Measurements from ENCODE around the gene ZFAND3.

The ZFAND3 gene

DNA sequence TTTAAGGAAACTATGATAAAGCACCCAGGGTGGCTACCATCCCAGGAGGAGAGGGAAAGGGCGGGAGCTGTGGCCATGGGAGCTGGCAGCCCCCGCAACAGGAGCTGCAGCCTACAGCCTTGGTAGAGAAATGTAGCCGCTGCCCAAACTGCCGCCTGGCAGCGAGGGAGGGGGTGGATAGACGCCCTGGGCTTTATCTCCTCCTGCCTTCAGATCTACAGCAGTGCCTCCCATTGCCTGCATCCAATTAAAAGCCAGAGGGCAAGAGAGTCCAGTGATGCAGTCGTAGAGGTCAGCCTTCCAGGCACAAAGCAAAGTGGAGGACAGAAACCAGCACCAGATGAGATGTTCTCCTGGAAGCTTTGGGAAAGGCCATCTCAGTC, 35.0 kb upstream of the ZFAND3 start:
- Histone ChIP-seq H3K36me3 (ENCODE audit: insufficient read depth, low read length) (no peaks in the 10 kb centered on the region), H3K79me2 (ENCODE audit: insufficient read depth, low read length) (no peaks in the 10 kb centered on the region), H3K4me2 (ENCODE audit: low read length) (no peak overlapping the region), H4K20me1 (ENCODE audit: insufficient read depth, low read length) (no peaks in the 10 kb centered on the region), H2AFZ (ENCODE audit: low read length) (no peak overlapping the region), H3K27ac (ENCODE audit: low read depth, low read length, poor library complexity, severe bottlenecking) (no peak overlapping the region), H3K4me1 (ENCODE audit: insufficient read depth, low read length, severe bottlenecking) (peaks cover 10% of the 10 kb centered on the region), H3F3A (ENCODE audit: insufficient read depth, low read length) (no peaks in the 10 kb centered on the region), H3K4me3 (ENCODE audit: low read depth, low read length, poor library complexity, severe bottlenecking) (no peak overlapping the region), H3K27me3 (ENCODE audit: insufficient read depth, low read length) (0 out of 2 replicates have a peak, but pooled peaks cover 6% of the 10 kb centered on the region), H3K9me3 (ENCODE audit: low read length) (no peaks in the 10 kb centered on the region), H3K9ac (ENCODE audit: low read length) (no peak overlapping the region), H3K9me2 (ENCODE audit: low read depth, low read length) (no peaks in the 10 kb centered on the region)
- TF ChIP-seq EZH2 (IDR thresholded peaks at IDR 0.05; ENCODE audit: borderline replicate concordance, low read length) (no peak), CTCF (IDR thresholded peaks at IDR 0.05; ENCODE audit: low read length) (no peak)

DNA sequence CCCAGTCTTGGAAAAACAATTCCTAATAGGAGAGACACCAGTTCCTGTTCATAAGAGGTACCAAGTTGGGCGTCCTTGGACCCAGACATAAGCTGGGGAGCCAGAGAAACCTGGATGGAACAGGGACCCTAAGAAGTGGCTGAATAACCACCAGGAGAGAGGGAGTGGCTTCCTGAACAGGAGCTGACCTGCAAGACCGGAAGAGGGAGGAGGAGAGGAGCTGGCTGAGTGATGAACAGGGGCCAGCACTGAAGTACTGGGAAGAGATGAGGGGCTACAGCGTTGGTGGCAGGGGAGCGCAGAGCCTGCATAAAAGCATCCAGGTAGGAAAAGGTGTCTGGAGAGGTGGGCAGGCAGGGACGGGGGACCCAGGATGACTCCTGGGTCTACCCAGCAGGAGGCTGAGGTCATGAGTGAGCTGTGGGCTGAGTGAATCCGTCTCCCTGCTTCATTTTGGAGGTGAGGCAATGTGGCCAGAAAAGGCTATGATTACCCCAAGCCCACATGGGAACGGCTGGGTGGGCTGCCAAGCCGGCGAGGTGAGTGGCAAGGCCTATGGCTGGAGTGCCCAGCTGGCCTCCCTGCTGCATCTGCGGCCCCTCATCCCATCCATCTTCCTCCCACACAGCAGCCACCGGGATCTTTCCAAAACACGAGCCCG, 34.4 kb upstream of the ZFAND3 start:
- Histone ChIP-seq H3K9me2 (ENCODE audit: low read depth, low read length) (no peaks in the 10 kb centered on the region), H3K4me3 (ENCODE audit: low read depth, low read length, poor library complexity, severe bottlenecking) (no peak overlapping the region), H3K4me1 (ENCODE audit: insufficient read depth, low read length, severe bottlenecking) (peaks cover 10% of the 10 kb centered on the region), H3K9me3 (ENCODE audit: low read length) (no peaks in the 10 kb centered on the region), H3K27me3 (ENCODE audit: insufficient read depth, low read length) (0 out of 2 replicates have a peak, but pooled peaks cover 6% of the 10 kb centered on the region), H3K79me2 (ENCODE audit: insufficient read depth, low read length) (no peaks in the 10 kb centered on the region), H3K9ac (ENCODE audit: low read length) (no peak overlapping the region), H3K4me2 (ENCODE audit: low read length) (no peak overlapping the region), H4K20me1 (ENCODE audit: insufficient read depth, low read length) (no peaks in the 10 kb centered on the region), H2AFZ (ENCODE audit: low read length) (no peak overlapping the region), H3K36me3 (ENCODE audit: insufficient read depth, low read length) (no peaks in the 10 kb centered on the region), H3K27ac (ENCODE audit: low read depth, low read length, poor library complexity, severe bottlenecking) (no peak overlapping the region), H3F3A (ENCODE audit: insufficient read depth, low read length) (no peaks in the 10 kb centered on the region)
- TF ChIP-seq CTCF (IDR thresholded peaks at IDR 0.05; ENCODE audit: low read length): no peak
- TF ChIP-seq EZH2 (IDR thresholded peaks at IDR 0.05; ENCODE audit: borderline replicate concordance, low read length): no peak

GRCh38 chr6:37785663-37786270, 33.8 kb upstream of the ZFAND3 start:
- Histone ChIP-seq H4K20me1 (ENCODE audit: insufficient read depth, low read length) (no peaks in the 10 kb centered on the region), H2AFZ (ENCODE audit: low read length) (no peak overlapping the region), H3K4me2 (ENCODE audit: low read length) (no peak overlapping the region), H3K27ac (ENCODE audit: low read depth, low read length, poor library complexity, severe bottlenecking) (no peak overlapping the region), H3K4me1 (ENCODE audit: insufficient read depth, low read length, severe bottlenecking) (peaks cover 10% of the 10 kb centered on the region), H3K79me2 (ENCODE audit: insufficient read depth, low read length) (no peaks in the 10 kb centered on the region), H3K9me3 (ENCODE audit: low read length) (no peaks in the 10 kb centered on the region), H3K9me2 (ENCODE audit: low read depth, low read length) (no peaks in the 10 kb centered on the region), H3K36me3 (ENCODE audit: insufficient read depth, low read length) (no peaks in the 10 kb centered on the region), H3K9ac (ENCODE audit: low read length) (no peak overlapping the region), H3K4me3 (ENCODE audit: low read depth, low read length, poor library complexity, severe bottlenecking) (no peak overlapping the region), H3F3A (ENCODE audit: insufficient read depth, low read length) (no peaks in the 10 kb centered on the region), H3K27me3 (ENCODE audit: insufficient read depth, low read length) (0 out of 2 replicates have a peak, but pooled peaks cover 6% of the 10 kb centered on the region)
- no peak for TF ChIP-seq EZH2 (IDR thresholded peaks at IDR 0.05; ENCODE audit: borderline replicate concordance, low read length)
- TF ChIP-seq CTCF (IDR thresholded peaks at IDR 0.05; ENCODE audit: low read length): no peak

Measured in OCI-LY1 (cell line).